ENCODE measurements around the gene OR6T1. TPM values are rescaled to one million over a fixed set of nuclear protein-coding genes. Genes with fewer than 3 reads are reported as not detected.

OR6T1 gene
- total RNA-seq, 1 donor from 2014 or later, result not detected

DNA sequence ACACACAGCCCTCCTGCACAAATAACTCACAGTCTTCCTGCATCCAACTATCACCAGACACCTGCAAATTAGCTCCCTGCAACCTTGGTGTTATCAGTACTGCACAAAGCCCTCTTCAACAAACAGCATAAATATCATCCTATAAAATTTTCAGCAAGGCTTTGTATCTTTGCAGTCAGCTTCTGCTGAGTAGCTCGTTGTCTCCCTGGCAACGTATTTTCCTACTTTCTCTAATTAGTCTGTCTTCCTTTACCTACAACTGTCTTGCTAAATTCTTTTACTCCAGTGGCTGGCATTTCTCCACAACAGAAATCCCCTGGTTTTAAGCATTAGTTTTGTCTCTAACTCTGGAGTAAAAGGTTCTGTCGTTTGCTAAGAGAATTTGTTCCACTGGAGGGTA lies 37.8 kb downstream of the OR6T1 start:
- no peak overlapping the region for H3K4me3 ChIP-seq
- H3K4me1 ChIP-seq, result no peaks in the 10 kb centered on the region
- TF ChIP-seq, protein P1, sequence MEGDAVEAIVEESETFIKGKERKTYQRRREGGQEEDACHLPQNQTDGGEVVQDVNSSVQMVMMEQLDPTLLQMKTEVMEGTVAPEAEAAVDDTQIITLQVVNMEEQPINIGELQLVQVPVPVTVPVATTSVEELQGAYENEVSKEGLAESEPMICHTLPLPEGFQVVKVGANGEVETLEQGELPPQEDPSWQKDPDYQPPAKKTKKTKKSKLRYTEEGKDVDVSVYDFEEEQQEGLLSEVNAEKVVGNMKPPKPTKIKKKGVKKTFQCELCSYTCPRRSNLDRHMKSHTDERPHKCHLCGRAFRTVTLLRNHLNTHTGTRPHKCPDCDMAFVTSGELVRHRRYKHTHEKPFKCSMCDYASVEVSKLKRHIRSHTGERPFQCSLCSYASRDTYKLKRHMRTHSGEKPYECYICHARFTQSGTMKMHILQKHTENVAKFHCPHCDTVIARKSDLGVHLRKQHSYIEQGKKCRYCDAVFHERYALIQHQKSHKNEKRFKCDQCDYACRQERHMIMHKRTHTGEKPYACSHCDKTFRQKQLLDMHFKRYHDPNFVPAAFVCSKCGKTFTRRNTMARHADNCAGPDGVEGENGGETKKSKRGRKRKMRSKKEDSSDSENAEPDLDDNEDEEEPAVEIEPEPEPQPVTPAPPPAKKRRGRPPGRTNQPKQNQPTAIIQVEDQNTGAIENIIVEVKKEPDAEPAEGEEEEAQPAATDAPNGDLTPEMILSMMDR (IDR thresholded peaks at IDR 0.05), result no peak
- DNase-seq (ENCODE audit: low spot score in 2 of 2), result no peak
- H3K36me3 ChIP-seq, result no peaks in the 10 kb centered on the region
- H3K27me3 ChIP-seq, result no peaks in the 10 kb centered on the region
- no peak overlapping the region for H3K27ac ChIP-seq
- no peaks in the 10 kb centered on the region for H3K9me3 ChIP-seq
- intact Hi-C loops (cut with DNase I), result no loop called here

DNA sequence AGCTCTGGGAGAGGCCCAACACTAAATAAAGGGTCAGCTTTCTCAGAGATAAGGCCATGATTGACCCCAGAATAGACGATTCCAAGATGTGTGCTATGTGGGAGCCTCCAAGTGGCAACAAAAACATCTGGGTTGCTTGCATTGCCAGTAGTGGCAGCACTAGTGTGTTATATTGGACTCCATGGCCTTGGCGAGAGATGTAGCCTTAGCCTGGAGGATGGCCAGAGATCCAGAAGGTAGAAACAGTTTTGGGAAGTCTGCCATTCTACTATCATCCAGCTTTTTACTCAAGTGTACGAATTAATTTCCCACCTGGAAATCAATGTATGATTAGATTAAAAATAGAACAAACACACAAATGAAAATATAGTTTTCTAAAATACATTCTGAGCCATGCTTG lies 38.7 kb downstream of the OR6T1 start:
- no peak overlapping the region for H3K4me3 ChIP-seq
- DNase-seq (ENCODE audit: low spot score in 2 of 2), result no peak
- no peaks in the 10 kb centered on the region for H3K36me3 ChIP-seq
- H3K27ac ChIP-seq, result no peak overlapping the region
- no peaks in the 10 kb centered on the region for H3K9me3 ChIP-seq
- H3K27me3 ChIP-seq, result no peaks in the 10 kb centered on the region
- intact Hi-C loops (cut with DNase I), result no loop called here
- H3K4me1 ChIP-seq, result no peaks in the 10 kb centered on the region
- TF ChIP-seq, protein P1 (IDR thresholded peaks at IDR 0.05), result no peak

DNA sequence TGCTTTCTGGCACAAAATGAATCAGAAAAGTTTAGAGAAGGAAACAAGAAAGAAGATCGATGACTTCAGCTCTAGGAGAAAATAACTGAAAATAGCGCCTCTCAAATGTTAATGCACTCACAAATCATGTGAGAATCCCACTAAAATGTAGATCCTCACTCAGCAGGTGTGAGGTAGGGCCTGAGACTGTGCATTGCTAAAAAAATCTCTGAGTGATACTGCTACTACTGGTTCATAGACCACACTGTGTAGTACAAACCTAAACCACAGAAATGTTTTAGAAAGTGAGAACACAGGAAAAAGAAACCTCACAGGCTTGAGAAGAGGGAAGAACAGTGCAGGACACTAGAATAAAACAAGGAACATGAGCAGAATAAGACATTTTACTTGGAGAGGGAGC lies 39.7 kb downstream of the OR6T1 start:
- no peak for DNase-seq (ENCODE audit: low spot score in 2 of 2)
- no peaks in the 10 kb centered on the region for H3K9me3 ChIP-seq
- intact Hi-C loops (cut with DNase I), result no loop called here
- H3K4me1 ChIP-seq, result no peaks in the 10 kb centered on the region
- H3K4me3 ChIP-seq, result no peak overlapping the region
- TF ChIP-seq, protein P1 (IDR thresholded peaks at IDR 0.05), result no peak
- no peak overlapping the region for H3K27ac ChIP-seq
- H3K36me3 ChIP-seq, result no peaks in the 10 kb centered on the region
- no peaks in the 10 kb centered on the region for H3K27me3 ChIP-seq

DNA sequence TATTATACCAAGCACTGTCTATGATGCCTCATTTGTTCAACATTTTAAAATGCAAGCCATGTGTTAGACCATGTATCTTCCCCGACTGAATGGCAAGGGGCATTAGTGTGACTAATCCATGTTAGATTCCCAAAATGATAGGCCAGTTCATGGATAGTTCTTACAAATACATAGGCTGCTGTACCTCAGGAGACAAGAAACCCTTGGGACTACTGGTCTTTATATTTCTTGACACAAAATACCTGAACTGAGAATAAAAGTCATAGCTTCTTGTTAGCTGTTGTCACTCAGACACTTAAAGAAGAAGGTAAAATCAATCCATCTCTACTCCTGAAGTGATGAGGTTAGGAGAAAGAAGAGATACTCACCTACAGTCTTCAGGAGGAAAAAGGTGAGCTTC lies 41.8 kb downstream of the OR6T1 start, which contains the start of gene OR8D4:
TSS of gene OR8D4 (plus strand) at position 301 of the 400 bp plus-strand sequence. CDS start 4,265 bp downstream, outside the sequence.
- TF ChIP-seq, protein P1 (IDR thresholded peaks at IDR 0.05), result no peak
- Histone ChIP-seq H3K27ac (no peak within 1 kb of the TSS), H3K27me3 (no peaks in the 10 kb centered on the region), H3K4me1 (no peaks in the 10 kb centered on the region), H3K4me3 (no peak within 1 kb of the TSS), H3K36me3 (no peaks in the 10 kb centered on the region), H3K9me3 (no peaks in the 10 kb centered on the region)
- no peak for DNase-seq (ENCODE audit: low spot score in 2 of 2)
- intact Hi-C loops (cut with DNase I), result no loop called here

DNA sequence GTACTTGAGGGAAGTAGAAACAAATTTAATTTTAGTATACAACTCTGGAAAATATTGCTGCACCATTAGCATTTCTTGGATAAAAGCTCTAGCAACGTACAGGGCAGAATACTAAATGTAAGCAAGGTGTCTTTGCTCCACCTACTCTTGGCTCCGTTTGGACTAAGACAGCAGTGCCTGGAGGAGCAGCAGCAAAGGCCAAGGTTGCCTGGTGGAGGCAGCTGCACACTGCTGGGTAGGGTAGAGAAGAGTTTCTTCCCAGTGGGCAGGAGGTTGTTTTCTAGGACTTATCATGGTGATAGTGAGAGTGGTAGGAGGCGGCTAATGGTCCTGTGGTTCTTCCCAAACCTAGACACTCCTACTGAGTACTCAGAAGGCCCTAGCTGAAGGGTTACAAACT lies 43.8 kb downstream of the OR6T1 start:
- Histone ChIP-seq H3K27me3 (no peaks in the 10 kb centered on the region), H3K9me3 (no peaks in the 10 kb centered on the region), H3K36me3 (no peaks in the 10 kb centered on the region), H3K4me1 (no peaks in the 10 kb centered on the region), H3K4me3 (no peak overlapping the region), H3K27ac (no peak overlapping the region)
- DNase-seq (ENCODE audit: low spot score in 2 of 2), result no peak
- TF ChIP-seq, protein P1 (IDR thresholded peaks at IDR 0.05), result no peak
- intact Hi-C loops (cut with DNase I), result no loop called here

Other genes with a start within 250 kb of the OR6T1 start
- 2.2 TPM for gene ZNF202, start 202.2 kb downstream of the OR6T1 start, total RNA-seq
- gene OR6X1, start 189.3 kb downstream of the OR6T1 start, total RNA-seq, result not detected
- gene OR6M1, start 137.5 kb downstream of the OR6T1 start, total RNA-seq, result not detected
- not detected for gene TMEM225, start 58.2 kb downstream of the OR6T1 start, total RNA-seq
- not detected for gene OR8D4, start 41.7 kb downstream of the OR6T1 start, total RNA-seq
- gene OR4D5, start 4.2 kb downstream of the OR6T1 start, total RNA-seq, result not detected
- gene OR10S1, start 33.9 kb upstream of the OR6T1 start, total RNA-seq, result not detected
- not detected for gene OR10G6, start 51.3 kb upstream of the OR6T1 start, total RNA-seq
- not detected for gene OR10G4, start 69.2 kb upstream of the OR6T1 start, total RNA-seq
- gene OR10G9, start 79.2 kb upstream of the OR6T1 start, total RNA-seq, result not detected
- gene OR10G8, start 83.0 kb upstream of the OR6T1 start, total RNA-seq, result not detected
- not detected for gene OR10G7, start 97.5 kb upstream of the OR6T1 start, total RNA-seq
- gene VWA5A, start 171.6 kb upstream of the OR6T1 start, total RNA-seq, result 7.6 TPM
- gene OR10D3, start 239.5 kb upstream of the OR6T1 start, total RNA-seq, result not detected

All from ascending aorta (tissue), 2 donors.